A549 (cell line): ENCODE measurements around the gene FOXP1. TPM values are rescaled to one million over a fixed set of nuclear protein-coding genes. Genes with fewer than 3 reads are reported as not detected.

Experiments used
- ATAC-seq, 2 experiments: fragments of 200-7000 bp in 1 of 2; fragments of >200 bp in 1 of 2; cut with Nextera tagmentation in 1 of 2; cut with Tn5 transposase in 1 of 2; 3 replicates each; pipeline versions ENCODE4 v1.8.0 to v1.9.1; 2018 to 2020; ENCODE audit warnings: mild to moderate bottlenecking in 1 of 2, moderate library complexity in 1 of 2
- CTCF ChIA-PET: fragments of 300-600 bp; sonication (Branson Sonifier 250); formaldehyde crosslinking; extraction: SDS; loops from one replicate; lab custom pipeline; 2021; ENCODE audit warnings: antibody characterized with exemption, inconsistent platforms; lab: Yijun Ruan, JAX
- POLR2A ChIA-PET: fragments of 350-600 bp; formaldehyde crosslinking; extraction: SDS; loops from one replicate; lab custom pipeline; 2021; ENCODE audit warnings: antibody characterized with exemption, inconsistent platforms; lab: Yijun Ruan, JAX
- DNase-seq, 2 experiments: peaks; one replicate each; pipeline versions ENCODE4 v3.0.0 to v3.0.0-alpha.2; 2011 to 2016; ENCODE audit warnings: low read depth in 1 of 2, low spot score in 1 of 2
- FAIRE-seq: peaks from 2 replicates; lab custom pipeline; 2011; peaks lifted over from hg19 to GRCh38; lab: Jason Lieb, UNC
- H3K27ac ChIP-seq, 2 experiments: fragments of >200 bp; sonication (Bioruptor Twin); formaldehyde crosslinking; 3 replicates each; pipeline ENCODE4 v1.5.1; 2016 to 2017
- H3K4me1 ChIP-seq: fragments of >200 bp; sonication (Bioruptor Twin); formaldehyde crosslinking; 3 replicates; pipeline ENCODE4 v1.6.1; 2016
- H3K4me2 ChIP-seq: fragments of >200 bp; sonication (Bioruptor Twin); formaldehyde crosslinking; 3 replicates; pipeline ENCODE4 v1.6.1; 2016
- H3K4me3 ChIP-seq: fragments of >200 bp; sonication (Bioruptor Twin); formaldehyde crosslinking; 3 replicates; pipeline ENCODE4 v1.5.1; 2016
- H3K9me3 ChIP-seq: fragments of >200 bp; sonication (Bioruptor Twin); formaldehyde crosslinking; 3 replicates; pipeline ENCODE4 v1.6.1; 2016
- ATOH8 ChIP-seq: fragments of 250-450 bp; sonication (Bioruptor Pico); IDR thresholded peaks from 2 replicates; pipeline ENCODE4 v1.5.0; 2020; ENCODE audit warnings: low read depth, mild to moderate bottlenecking, moderate library complexity
- BCL3 ChIP-seq: fragments of >200 bp; sonication (Bioruptor Twin); formaldehyde crosslinking; IDR thresholded peaks from 3 replicates; pipeline ENCODE4 v1.6.1; 2016
- CHD2 ChIP-seq: fragments of 150-350 bp; IDR thresholded peaks from 2 replicates; pipeline ENCODE4 v1.6.1; 2014; ENCODE audit warnings: low read length; ENCODE audit not compliant: partially characterized antibody
- EP300 ChIP-seq, 2 experiments: fragments of >200 bp; sonication (Bioruptor Twin); formaldehyde crosslinking; IDR thresholded peaks; 2 replicates in 1 of 2; 3 replicates in 1 of 2; pipeline ENCODE4 v1.6.1; 2016 to 2017
- FOXS1 ChIP-seq: fragments of 250-450 bp; sonication (Bioruptor Pico); IDR thresholded peaks from 2 replicates; pipeline ENCODE4 v1.5.0; 2020; ENCODE audit warnings: mild to moderate bottlenecking, moderate library complexity
- GATA3 ChIP-seq: IDR thresholded peaks from 2 replicates; pipeline ENCODE4 v1.6.1; 2012; ENCODE audit warnings: borderline replicate concordance
- HES2 ChIP-seq: fragments of >200 bp; sonication (Bioruptor Twin); formaldehyde crosslinking; IDR thresholded peaks from 2 replicates; pipeline ENCODE4 v1.6.1; 2016
- HMGXB4 ChIP-seq: fragments of 250-450 bp; sonication (Bioruptor Pico); IDR thresholded peaks from 2 replicates; pipeline ENCODE4 v1.5.0; 2021; ENCODE audit warnings: mild to moderate bottlenecking, moderate library complexity, borderline replicate concordance
- HOXA7 ChIP-seq: fragments of 250-450 bp; sonication (Bioruptor Pico); IDR thresholded peaks from 2 replicates; pipeline ENCODE4 v1.5.0; 2020; ENCODE audit warnings: mild to moderate bottlenecking, moderate library complexity
- MAZ ChIP-seq: fragments of 150-350 bp; IDR thresholded peaks from 2 replicates; pipeline ENCODE4 v1.6.1; 2014; ENCODE audit warnings: antibody characterized with exemption, low read depth, low read length, borderline replicate concordance
- MYC ChIP-seq: IDR thresholded peaks from 2 replicates; pipeline ENCODE4 v1.6.1; 2012; ENCODE audit warnings: mild to moderate bottlenecking, inconsistent platforms, low read length, improper control_type of control experiment, borderline replicate concordance
- NFE2L2 ChIP-seq: fragments of 150-350 bp; conservative IDR thresholded peaks from 2 replicates; pipeline ENCODE4 v1.6.1; 2014; ENCODE audit warnings: low read length
- NR3C1 ChIP-seq: fragments of >200 bp; sonication (Bioruptor Twin); formaldehyde crosslinking; IDR thresholded peaks from 3 replicates; pipeline ENCODE4 v1.6.1; 2017
- PBX3 ChIP-seq: IDR thresholded peaks from 2 replicates; pipeline ENCODE4 v1.6.1; 2012
- PHF8 ChIP-seq: fragments of 200-600 bp; sonication (generic); IDR thresholded peaks from 2 replicates; pipeline ENCODE4 v1.6.1; 2016; ENCODE audit warnings: low read depth, mild to moderate bottlenecking, antibody characterized with exemption, moderate library complexity, borderline replicate concordance
- RARB ChIP-seq: fragments of 250-450 bp; sonication (Bioruptor Pico); IDR thresholded peaks from 2 replicates; pipeline ENCODE4 v1.8.0; 2021; ENCODE audit warnings: mild to moderate bottlenecking, moderate library complexity
- RCOR1 ChIP-seq: fragments of 150-350 bp; IDR thresholded peaks from 2 replicates; pipeline ENCODE4 v1.6.1; 2014; ENCODE audit warnings: antibody characterized with exemption, low read length, low read depth
- RNF2 ChIP-seq: fragments of 200-600 bp; sonication (generic); IDR thresholded peaks from 2 replicates; pipeline ENCODE4 v1.6.1; 2016; ENCODE audit warnings: low read depth, mild to moderate bottlenecking, antibody characterized with exemption, moderate library complexity, borderline replicate concordance
- SREBF2 ChIP-seq: fragments of 450-650 bp; IDR thresholded peaks from 2 replicates; pipeline ENCODE4 v1.6.1; 2014; ENCODE audit warnings: mild to moderate bottlenecking, moderate library complexity
- ZSCAN20 ChIP-seq: fragments of 250-450 bp; sonication (Bioruptor Pico); IDR thresholded peaks from 2 replicates; pipeline ENCODE4 v1.8.0; 2022; ENCODE audit warnings: mild to moderate bottlenecking, moderate library complexity
- whole genome bisulfite sequencing: methylation state at CpG from one replicate; pipeline ENCODE4 v1.1.6; 2017; ENCODE audit errors: missing lambda C conversion rate; 5-methylcytosine and 5-hydroxymethylcytosine counted together
- polyA plus RNA-seq, 4 experiments: library from polyadenylated mRNA; depleted of rRNA in 3 of 4; stranded (reverse); fragments of >200 nt; fragmentation: RNase III in 1 of 4; extraction: RNeasy Plus Mini Kit Qiagen cat#74134 plus additional on column Dnase treatment in 1 of 4; gene quantifications; 2 replicates in 3 of 4; 3 replicates in 1 of 4; pipeline ENCODE4 v1.2.3, GENCODE V29; 2011 to 2017

The FOXP1 gene
- polyA plus RNA-seq, 2 of the 4 experiments (the other 2 are of a cell fraction) = 12.8 to 13.9 TPM

GRCh38 chr3:71072287-71072686 is 511.2 kb downstream of the FOXP1 start:
- ChIA-PET CTCF (no interaction called here), POLR2A (no interaction called here)
- Histone ChIP-seq H3K4me1 (peaks cover 16% of the 10 kb centered on the region), H3K9me3 (no peaks in the 10 kb centered on the region), H3K27ac (no peak overlapping the region; a peak in 1 of 6 replicates), H3K4me2 (no peak overlapping the region), H3K4me3 (no peak overlapping the region)
- FAIRE-seq = no peak
- WGBS = 44% methylated on average over 2 of the region's 2 CpGs
- no peak for ATAC-seq
- TF ChIP-seq MYC (no peak), SREBF2 (no peak)
- no peak for DNase-seq

- peaks cover 31% of the 10 kb centered on the region for H3K4me1 ChIP-seq
- no peaks in the 10 kb centered on the region for H3K9me3 ChIP-seq
- TF ChIP-seq NFE2L2 (no peak), ATOH8 (CRISPR knock-in tag) (no peak), CHD2 (no peak), HOXA7 (CRISPR knock-in tag) (no peak), NR3C1 (no peak), HES2 (no peak), RCOR1 (no peak), GATA3 (no peak), FOXS1 (CRISPR knock-in tag) (no peak), PBX3 (no peak), HMGXB4 (CRISPR knock-in tag) (no peak), BCL3 (no peak), ZSCAN20 (CRISPR knock-in tag) (no peak), PHF8 (no peak), MAZ (no peak), EP300 (IDR thresholded peaks at IDR 0.05) (no peak), RNF2 (no peak), RARB (CRISPR knock-in tag) (no peak)
- TF ChIP-seq, all 56 proteins: peak for 0
- no peak for DNase-seq
- Histone ChIP-seq H3K4me2 (no peak overlapping the region), H3K27ac (no peak overlapping the region), H3K4me3 (no peak overlapping the region)
- 90% methylated on average over 20 of the region's 20 CpGs for WGBS
- no peak for ATAC-seq
- ChIA-PET POLR2A (no interaction called here), CTCF (interaction anchor here (0.5 to 2.6 kb wide), 16 partner anchors 8 to 319 kb away, joined by 3 to 10 read pairs (median 4); no protein-coding TSS in a partner anchor)
- no peak for FAIRE-seq
These were observed 512.7 kb downstream of the FOXP1 start for GRCh38 chr3:71070497-71071463.
